PC-3 (cell line): ENCODE results near the gene PRKCE.

ENCODE experiments used
- EZH2 ChIP-seq: fragments of 300-600 bp; sonication (generic); IDR thresholded peaks from one replicate; pipeline ENCODE4 v1.6.1; 2017; ENCODE audit warnings: antibody characterized with exemption, mild to moderate bottlenecking, low read length; ENCODE audit not compliant: unreplicated experiment
- EZH2phosphoT487 ChIP-seq: fragments of 300-600 bp; sonication (generic); IDR thresholded peaks from 2 replicates; pipeline ENCODE4 v1.6.1; 2018; ENCODE audit warnings: mild to moderate bottlenecking, antibody characterized with exemption, low read length, borderline replicate concordance
- TF ChIP-seq, protein P1 (sequence below): fragments of 300-600 bp; sonication (generic); conservative IDR thresholded peaks from 2 replicates; pipeline ENCODE4 v1.5.1; 2017; ENCODE audit warnings: antibody characterized with exemption, low read depth, mild to moderate bottlenecking, low read length

GRCh38 chr2:45690231-45690630 lies 38.8 kb downstream of the PRKCE start:
- TF ChIP-seq, protein P1, sequence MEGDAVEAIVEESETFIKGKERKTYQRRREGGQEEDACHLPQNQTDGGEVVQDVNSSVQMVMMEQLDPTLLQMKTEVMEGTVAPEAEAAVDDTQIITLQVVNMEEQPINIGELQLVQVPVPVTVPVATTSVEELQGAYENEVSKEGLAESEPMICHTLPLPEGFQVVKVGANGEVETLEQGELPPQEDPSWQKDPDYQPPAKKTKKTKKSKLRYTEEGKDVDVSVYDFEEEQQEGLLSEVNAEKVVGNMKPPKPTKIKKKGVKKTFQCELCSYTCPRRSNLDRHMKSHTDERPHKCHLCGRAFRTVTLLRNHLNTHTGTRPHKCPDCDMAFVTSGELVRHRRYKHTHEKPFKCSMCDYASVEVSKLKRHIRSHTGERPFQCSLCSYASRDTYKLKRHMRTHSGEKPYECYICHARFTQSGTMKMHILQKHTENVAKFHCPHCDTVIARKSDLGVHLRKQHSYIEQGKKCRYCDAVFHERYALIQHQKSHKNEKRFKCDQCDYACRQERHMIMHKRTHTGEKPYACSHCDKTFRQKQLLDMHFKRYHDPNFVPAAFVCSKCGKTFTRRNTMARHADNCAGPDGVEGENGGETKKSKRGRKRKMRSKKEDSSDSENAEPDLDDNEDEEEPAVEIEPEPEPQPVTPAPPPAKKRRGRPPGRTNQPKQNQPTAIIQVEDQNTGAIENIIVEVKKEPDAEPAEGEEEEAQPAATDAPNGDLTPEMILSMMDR = no peak
- TF ChIP-seq EZH2 = no peak
- TF ChIP-seq EZH2phosphoT487 = no peak
